Esophagus squamous epithelium (tissue), 5 donors: ENCODE measurements around the gene VEZF1. TPM values are rescaled to one million over a fixed set of nuclear protein-coding genes. Genes with fewer than 3 reads are reported as not detected.
A peak's percentile ranks its signal among the peaks of the same experiment; 100 is the strongest.

Experiments
- DNase-seq: peaks from one replicate; lab custom pipeline; 2025; lab: John Stamatoyannopoulos, UW
- H3K27ac ChIP-seq, 4 donors: fragments of 200-600 bp; sonication (generic); one replicate each; pipeline ENCODE4 v1.5.1; 2016 to 2019; ENCODE audit warnings: mild to moderate bottlenecking in 1 of 4
- H3K27me3 ChIP-seq, 4 donors: fragments of 200-600 bp; sonication (generic); 1 replicate in 3 of 4; 2 replicates in 1 of 4; pipeline versions ENCODE4 v1.5.1 to v1.6.0; 2017 to 2021; ENCODE audit warnings: antibody characterized with exemption in 1 of 4
- H3K36me3 ChIP-seq, 3 donors: fragments of 200-600 bp; sonication (generic); one replicate each; pipeline ENCODE4 v1.5.1; 2016 to 2019
- H3K4me1 ChIP-seq, 3 donors: fragments of 200-600 bp; sonication (generic); one replicate each; pipeline ENCODE4 v1.5.1; 2017 to 2019
- H3K4me3 ChIP-seq, 4 donors: fragments of 200-600 bp; sonication (generic); 1 replicate in 3 of 4; 2 replicates in 1 of 4; pipeline ENCODE4 v1.5.1; 2016 to 2019; ENCODE audit warnings: mild to moderate bottlenecking in 2 of 4, moderate library complexity in 1 of 4
- H3K9me3 ChIP-seq, 3 donors: fragments of 200-600 bp; sonication (generic); one replicate each; pipeline ENCODE4 v1.5.1; 2016 to 2019
- POLR2A ChIP-seq, 4 donors: fragments of 450-650 bp; IDR thresholded peaks; one replicate each; pipeline ENCODE4 v1.6.1; 2017; ENCODE audit warnings: antibody characterized with exemption in 4 of 4, mild to moderate bottlenecking in 4 of 4, moderate library complexity in 3 of 4
- WGBS, 2 donors: methylation state at CpG; one replicate each; pipeline ENCODE4 v1.1.5; 2018; 5-methylcytosine and 5-hydroxymethylcytosine counted together
- intact Hi-C: fragments of 100-400 bp; cut with DNase I; formaldehyde crosslinking; loops from one replicate; pipeline ENCODE4 v1.15.0; 2022
- total RNA-seq, 4 donors: library from RNA; depleted of rRNA; stranded (reverse); fragments of >200 nt; gene quantifications; one replicate each; pipeline ENCODE4 v1.1.0, GENCODE V29; 2016
- TF ChIP-seq, protein P1 (sequence below), 6 experiments: fragments of 450-650 bp in 4 of 6; fragments of 200-600 bp in 2 of 6; sonication (generic) in 2 of 6; IDR thresholded peaks; one replicate each; pipeline ENCODE4 v1.5.1; 2016 to 2019; ENCODE audit warnings: antibody characterized with exemption in 6 of 6, mild to moderate bottlenecking in 4 of 6, moderate library complexity in 4 of 6
- donor health status: DM: yes; HTN: yes; CAD: no.

VEZF1 gene
- total RNA-seq, 4 donors from 2014 or later: 20.3 to 61.4 (median 27.4) TPM

- Histone ChIP-seq H3K4me3 (peak overlapping the region; percentile 10 to 62 (median 37)), H3K4me1 (peaks cover 71 to 100% (median 91%) of the 10 kb centered on the region in 3 donors), H3K27me3 (no peaks in the 10 kb centered on the region), H3K36me3 (no peaks in the 10 kb centered on the region), H3K27ac (peak overlapping the region; percentile 86 to 98 (median 94)), H3K9me3 (no peaks in the 10 kb centered on the region)
- intact Hi-C loops: loop anchor here (10.0 kb wide), 2 partner anchors 49 to 51 kb away; no protein-coding TSS in a partner anchor
- no peak for TF ChIP-seq POLR2A (IDR thresholded peaks at IDR 0.05)
- TF ChIP-seq, protein P1, sequence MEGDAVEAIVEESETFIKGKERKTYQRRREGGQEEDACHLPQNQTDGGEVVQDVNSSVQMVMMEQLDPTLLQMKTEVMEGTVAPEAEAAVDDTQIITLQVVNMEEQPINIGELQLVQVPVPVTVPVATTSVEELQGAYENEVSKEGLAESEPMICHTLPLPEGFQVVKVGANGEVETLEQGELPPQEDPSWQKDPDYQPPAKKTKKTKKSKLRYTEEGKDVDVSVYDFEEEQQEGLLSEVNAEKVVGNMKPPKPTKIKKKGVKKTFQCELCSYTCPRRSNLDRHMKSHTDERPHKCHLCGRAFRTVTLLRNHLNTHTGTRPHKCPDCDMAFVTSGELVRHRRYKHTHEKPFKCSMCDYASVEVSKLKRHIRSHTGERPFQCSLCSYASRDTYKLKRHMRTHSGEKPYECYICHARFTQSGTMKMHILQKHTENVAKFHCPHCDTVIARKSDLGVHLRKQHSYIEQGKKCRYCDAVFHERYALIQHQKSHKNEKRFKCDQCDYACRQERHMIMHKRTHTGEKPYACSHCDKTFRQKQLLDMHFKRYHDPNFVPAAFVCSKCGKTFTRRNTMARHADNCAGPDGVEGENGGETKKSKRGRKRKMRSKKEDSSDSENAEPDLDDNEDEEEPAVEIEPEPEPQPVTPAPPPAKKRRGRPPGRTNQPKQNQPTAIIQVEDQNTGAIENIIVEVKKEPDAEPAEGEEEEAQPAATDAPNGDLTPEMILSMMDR (IDR thresholded peaks at IDR 0.05): no peak
- WGBS, 2 donors: 8 to 18% methylated on average over 6 of the region's 6 CpGs
- no peak for DNase-seq
Observed at GRCh38 chr17:57945996-57946797, 41.9 kb downstream of the VEZF1 start.

- no peaks in the 10 kb centered on the region for H3K36me3 ChIP-seq
- TF ChIP-seq, protein P1 (IDR thresholded peaks at IDR 0.05): no peak
- TF ChIP-seq POLR2A (IDR thresholded peaks at IDR 0.05): no peak
- DNase-seq: no peak
- intact Hi-C loops: loop anchor here (10.0 kb wide), 2 partner anchors 50 kb away; no protein-coding TSS in a partner anchor
- peak overlapping the region; percentile 37 to 98 (median 94) for H3K27ac ChIP-seq
- peaks cover 71 to 100% (median 92%) of the 10 kb centered on the region in 3 donors for H3K4me1 ChIP-seq
- no peak overlapping the region for H3K4me3 ChIP-seq
- H3K27me3 ChIP-seq: no peaks in the 10 kb centered on the region
- no peaks in the 10 kb centered on the region for H3K9me3 ChIP-seq
- 62 to 75% methylated on average over 6 of the region's 6 CpGs for WGBS, 2 donors
Observed at GRCh38 chr17:57944908-57945307, 43.1 kb downstream of the VEZF1 start.

DNA sequence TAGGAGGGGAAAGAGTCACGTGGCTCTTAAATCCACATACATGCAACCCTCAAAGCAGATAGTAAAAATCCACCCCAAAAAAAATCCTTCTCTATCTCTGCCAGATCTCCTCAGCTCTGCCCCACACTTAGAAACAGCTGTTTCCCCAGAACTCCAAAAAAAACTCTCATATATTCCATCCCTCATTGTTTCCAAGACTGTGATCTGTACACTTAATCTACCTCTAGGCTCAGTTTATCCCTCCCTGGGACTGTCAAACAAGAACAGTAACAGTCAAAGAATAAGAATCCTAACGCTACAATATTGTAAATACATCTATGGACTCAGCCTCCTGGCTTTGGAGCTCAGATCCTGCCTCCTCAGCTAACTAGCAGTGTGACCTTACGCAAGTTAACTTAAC, 44.4 kb downstream of the VEZF1 start:
- Histone ChIP-seq H3K36me3 (no peaks in the 10 kb centered on the region), H3K9me3 (no peaks in the 10 kb centered on the region), H3K4me1 (peaks cover 65 to 100% (median 89%) of the 10 kb centered on the region in 3 donors), H3K4me3 (no peak overlapping the region), H3K27ac (peak overlapping the region; percentile 84 to 98 (median 90)), H3K27me3 (no peaks in the 10 kb centered on the region)
- WGBS, 2 donors: 37 to 45% methylated on average over 3 of the region's 3 CpGs
- TF ChIP-seq POLR2A (IDR thresholded peaks at IDR 0.05): no peak
- TF ChIP-seq, protein P1 (IDR thresholded peaks at IDR 0.05): peak in 1 of 6 experiments; percentile 4
- intact Hi-C loops: loop anchor here (10.0 kb wide), 2 partner anchors 49 to 51 kb away; no protein-coding TSS in a partner anchor
- no peak for DNase-seq

- no peak for DNase-seq
- peak overlapping the region; percentile 84 to 98 (median 90) for H3K27ac ChIP-seq
- intact Hi-C loops: loop anchor here (10.0 kb wide), 2 partner anchors 48 to 52 kb away; no protein-coding TSS in a partner anchor
- H3K36me3 ChIP-seq: no peaks in the 10 kb centered on the region
- TF ChIP-seq POLR2A (IDR thresholded peaks at IDR 0.05): no peak
- TF ChIP-seq, protein P1 (IDR thresholded peaks at IDR 0.05): no peak
- no peaks in the 10 kb centered on the region for H3K27me3 ChIP-seq
- H3K4me3 ChIP-seq: peak overlapping the region in 1 of 4 donors; percentile 28
- no peaks in the 10 kb centered on the region for H3K9me3 ChIP-seq
- H3K4me1 ChIP-seq: peaks cover 62 to 100% (median 84%) of the 10 kb centered on the region in 3 donors
- 19 to 27% methylated on average over 6 of the region's 6 CpGs for WGBS, 2 donors
Observed at GRCh38 chr17:57943140-57943539, 44.9 kb downstream of the VEZF1 start.
